Mesendoderm (in vitro differentiated cells): ENCODE data around the gene NELL2.

Source experiments
- DNase-seq: peaks from one replicate; pipeline ENCODE4 v3.0.0; 2013
- H2AK5ac ChIP-seq: 2 replicates; pipeline ENCODE4 v1.6.1; 2013; ENCODE audit warnings: low read length, inconsistent platforms
- H2BK120ac ChIP-seq: 2 replicates; pipeline ENCODE4 v1.6.1; 2013; ENCODE audit warnings: low read depth, mild to moderate bottlenecking, low read length, moderate library complexity, mixed read lengths
- H2BK15ac ChIP-seq: replicated peaks from 2 replicates; pipeline ENCODE4 v1.6.1; 2013; ENCODE audit warnings: low read depth, mild to moderate bottlenecking, moderate library complexity
- H2BK5ac ChIP-seq: 2 replicates; pipeline ENCODE4 v1.6.1; 2013; ENCODE audit warnings: low read length, inconsistent platforms
- H3K18ac ChIP-seq: 2 replicates; pipeline ENCODE4 v1.6.1; 2013; ENCODE audit warnings: mild to moderate bottlenecking, low read length, mixed read lengths
- H3K23ac ChIP-seq: one replicate; pipeline ENCODE4 v1.6.1; 2013; ENCODE audit warnings: low read length
- H3K27ac ChIP-seq: 2 replicates; pipeline ENCODE4 v1.5.1; 2013; ENCODE audit warnings: low read depth, mild to moderate bottlenecking, inconsistent platforms, low read length, moderate library complexity
- H3K27me3 ChIP-seq: 2 replicates; pipeline ENCODE4 v1.6.1; 2013; ENCODE audit warnings: low read length, control low read depth, mild to moderate bottlenecking, inconsistent platforms; ENCODE audit not compliant: insufficient read depth, poor library complexity
- H3K36me3 ChIP-seq: 2 replicates; pipeline ENCODE4 v1.6.1; 2013; ENCODE audit warnings: low read length, inconsistent platforms; ENCODE audit not compliant: control insufficient read depth, insufficient read depth
- H3K4ac ChIP-seq: one replicate; pipeline ENCODE4 v1.6.1; 2013; ENCODE audit warnings: low read depth, mild to moderate bottlenecking, low read length, moderate library complexity
- H3K4me1 ChIP-seq: 2 replicates; pipeline ENCODE4 v1.6.1; 2013; ENCODE audit warnings: low read depth, low read length, inconsistent platforms; ENCODE audit not compliant: control insufficient read depth
- H3K4me2 ChIP-seq: 2 replicates; pipeline ENCODE4 v1.6.1; 2013; ENCODE audit warnings: low read length
- H3K4me3 ChIP-seq: 2 replicates; pipeline ENCODE4 v1.5.1; 2013; ENCODE audit warnings: mild to moderate bottlenecking, low read length
- H3K56ac ChIP-seq: one replicate; pipeline ENCODE4 v1.6.1; 2013; ENCODE audit warnings: low read length
- H3K79me1 ChIP-seq: 2 replicates; pipeline ENCODE4 v1.6.1; 2013; ENCODE audit warnings: low read length, inconsistent platforms
- H3K79me2 ChIP-seq: 2 replicates; pipeline ENCODE4 v1.6.1; 2013; ENCODE audit warnings: mild to moderate bottlenecking, low read length; ENCODE audit not compliant: control insufficient read depth, insufficient read depth
- H3K9ac ChIP-seq: 2 replicates; pipeline ENCODE4 v1.6.1; 2013; ENCODE audit warnings: low read length, inconsistent platforms
- H4K5ac ChIP-seq: one replicate; pipeline ENCODE4 v1.6.1; 2013; ENCODE audit warnings: low read length
- H4K8ac ChIP-seq: one replicate; pipeline ENCODE4 v1.6.1; 2013; ENCODE audit warnings: low read depth, mild to moderate bottlenecking, control low read depth, low read length, moderate library complexity
- WGBS: extraction: QIAGEN DNeasy Blood & Tissue Kit; methylation state at CpG from one replicate; pipeline ENCODE4 v1.1.7; 2013; ENCODE audit warnings: low lambda C conversion rate, missing lambda C conversion rate; ENCODE audit not compliant: insufficient coverage; ENCODE audit errors: extremely low coverage; 5-methylcytosine and 5-hydroxymethylcytosine counted together

Gene NELL2

DNA sequence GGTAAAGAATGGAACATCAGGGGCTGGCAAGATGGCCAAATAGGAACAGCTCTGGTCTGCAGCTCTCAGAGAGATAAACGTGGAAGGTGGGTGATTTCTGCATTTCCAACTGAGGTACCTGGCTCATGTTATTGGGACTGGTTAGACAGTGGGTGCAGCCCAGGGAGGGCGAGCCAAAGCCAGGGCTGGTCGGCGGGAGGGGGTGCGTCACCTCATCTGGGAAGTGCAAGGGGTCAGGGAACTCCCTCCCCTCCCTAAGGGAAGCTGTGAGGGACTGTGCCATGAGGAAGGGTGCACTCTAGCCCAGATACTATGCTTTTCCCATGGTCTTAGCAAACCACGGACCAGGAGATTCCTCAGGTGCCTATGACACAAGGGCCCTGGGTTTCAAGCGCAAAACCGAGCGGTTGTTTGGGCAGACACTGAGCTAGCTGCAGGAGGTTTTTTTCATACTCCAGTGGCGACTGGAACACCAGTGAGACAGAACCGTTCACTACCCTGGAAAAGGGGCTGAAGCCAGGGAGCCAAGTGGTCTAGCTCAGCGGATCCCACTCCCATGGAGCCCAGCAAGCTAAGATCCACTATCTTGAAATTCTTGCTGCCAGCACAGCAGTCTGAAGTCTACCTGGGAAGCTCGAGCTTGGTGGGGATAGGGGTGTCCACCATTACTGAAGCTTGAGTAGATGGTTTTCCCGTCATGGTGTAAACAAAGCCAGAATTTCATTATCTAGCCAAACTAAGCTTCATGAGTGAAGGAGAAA is 317.6 kb downstream of the NELL2 start:
- H2BK5ac ChIP-seq, result no peak overlapping the region
- no peak overlapping the region for H3K4me3 ChIP-seq
- no peaks in the 10 kb centered on the region for H3K27me3 ChIP-seq
- DNase-seq, result no peak
- H3K4ac ChIP-seq, result no peak overlapping the region
- H3K9ac ChIP-seq, result no peak overlapping the region
- H3K56ac ChIP-seq, result no peak overlapping the region
- no peak overlapping the region for H3K4me2 ChIP-seq
- no peak overlapping the region for H4K8ac ChIP-seq
- H2BK15ac ChIP-seq, result no peak overlapping the region
- H3K79me1 ChIP-seq, result no peaks in the 10 kb centered on the region
- no CpG with 5 or more reads among the region's 14 CpGs for WGBS
- no peaks in the 10 kb centered on the region for H3K36me3 ChIP-seq
- no peak overlapping the region for H3K23ac ChIP-seq
- H2BK120ac ChIP-seq, result no peak overlapping the region
- no peak overlapping the region for H3K27ac ChIP-seq
- H3K79me2 ChIP-seq, result no peaks in the 10 kb centered on the region
- H3K18ac ChIP-seq, result no peak overlapping the region
- H3K4me1 ChIP-seq, result no peaks in the 10 kb centered on the region
- no peak overlapping the region for H2AK5ac ChIP-seq
- no peak overlapping the region for H4K5ac ChIP-seq

DNA sequence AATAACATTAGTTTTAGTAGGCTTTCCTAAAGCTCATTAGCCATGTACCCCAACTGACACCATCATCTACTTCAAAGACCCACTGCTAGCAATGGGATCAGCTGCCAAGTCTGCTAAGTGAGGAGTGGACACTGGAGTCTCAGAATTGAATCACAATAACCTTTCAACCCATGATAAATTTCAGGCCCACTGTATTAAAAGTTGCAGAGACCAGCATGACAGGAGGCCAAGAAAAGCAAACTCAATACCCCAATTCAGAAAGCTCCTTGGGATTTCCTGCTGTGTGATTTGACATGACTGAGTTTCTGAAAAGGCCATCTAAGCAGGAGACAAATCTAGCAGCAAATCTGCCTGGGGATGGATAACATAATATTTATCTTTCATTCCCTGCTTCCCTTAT is 320.7 kb downstream of the NELL2 start:
- no peak overlapping the region for H3K4me3 ChIP-seq
- no peak overlapping the region for H3K9ac ChIP-seq
- H3K27ac ChIP-seq, result no peak overlapping the region
- no peak overlapping the region for H3K18ac ChIP-seq
- H4K8ac ChIP-seq, result no peak overlapping the region
- H3K4me1 ChIP-seq, result no peaks in the 10 kb centered on the region
- no peak overlapping the region for H2BK15ac ChIP-seq
- H3K4ac ChIP-seq, result no peak overlapping the region
- no peak overlapping the region for H4K5ac ChIP-seq
- DNase-seq, result no peak
- H3K79me2 ChIP-seq, result no peaks in the 10 kb centered on the region
- no peaks in the 10 kb centered on the region for H3K79me1 ChIP-seq
- no peak overlapping the region for H3K23ac ChIP-seq
- H2BK5ac ChIP-seq, result no peak overlapping the region
- H3K56ac ChIP-seq, result no peak overlapping the region
- no peak overlapping the region for H2AK5ac ChIP-seq
- no peaks in the 10 kb centered on the region for H3K27me3 ChIP-seq
- no peak overlapping the region for H2BK120ac ChIP-seq
- no peak overlapping the region for H3K4me2 ChIP-seq
- H3K36me3 ChIP-seq, result no peaks in the 10 kb centered on the region

DNA sequence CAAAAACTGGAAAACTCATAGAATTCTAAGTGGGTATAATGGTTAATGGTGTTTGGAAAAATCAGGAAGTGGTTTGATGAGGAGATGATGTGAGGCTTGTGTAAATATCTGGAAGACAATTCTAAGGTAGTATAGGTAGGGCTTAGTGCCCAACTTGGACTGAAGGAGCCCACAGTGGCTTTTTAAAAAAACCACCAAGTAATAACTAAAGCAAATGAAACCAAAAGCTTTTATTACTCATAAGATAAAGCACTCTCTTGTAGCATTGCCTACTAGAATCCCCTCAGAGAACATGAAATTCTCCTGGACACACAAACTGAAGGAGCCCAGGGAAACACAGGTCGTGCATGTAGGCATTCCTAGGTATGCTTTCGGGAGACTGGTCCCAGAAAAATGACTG is 324.5 kb downstream of the NELL2 start:
- H3K36me3 ChIP-seq, result no peaks in the 10 kb centered on the region
- H3K18ac ChIP-seq, result no peak overlapping the region
- no peak overlapping the region for H3K4me2 ChIP-seq
- no peaks in the 10 kb centered on the region for H3K79me1 ChIP-seq
- no peaks in the 10 kb centered on the region for H3K79me2 ChIP-seq
- no peaks in the 10 kb centered on the region for H3K4me1 ChIP-seq
- H3K27me3 ChIP-seq, result no peaks in the 10 kb centered on the region
- no peak overlapping the region for H3K4me3 ChIP-seq
- no peak overlapping the region for H2BK5ac ChIP-seq
- no peak overlapping the region for H3K56ac ChIP-seq
- no CpG with 5 or more reads among the region's 2 CpGs for WGBS
- H3K27ac ChIP-seq, result no peak overlapping the region
- H2BK15ac ChIP-seq, result no peak overlapping the region
- H4K8ac ChIP-seq, result no peak overlapping the region
- no peak overlapping the region for H4K5ac ChIP-seq
- H3K23ac ChIP-seq, result no peak overlapping the region
- no peak overlapping the region for H3K4ac ChIP-seq
- no peak overlapping the region for H2BK120ac ChIP-seq
- DNase-seq, result no peak
- no peak overlapping the region for H3K9ac ChIP-seq
- H2AK5ac ChIP-seq, result no peak overlapping the region

DNA sequence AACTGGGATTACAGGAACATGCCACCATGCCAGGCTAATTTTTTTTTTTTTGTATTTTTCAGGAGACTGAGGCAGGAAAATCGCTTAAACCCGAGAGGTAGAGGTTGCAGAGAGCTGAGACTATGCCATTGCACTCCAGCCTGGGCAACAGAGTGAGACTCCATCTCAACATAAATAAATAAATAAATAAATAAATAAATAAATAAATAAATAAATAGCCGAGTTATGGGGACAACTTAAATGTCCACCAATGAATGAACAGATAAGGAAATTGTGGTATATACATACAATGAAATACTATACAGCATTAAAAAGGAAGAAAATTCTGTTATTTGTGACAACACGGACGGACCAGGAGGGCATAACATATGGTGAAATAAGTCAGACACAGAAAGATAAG is 325.7 kb downstream of the NELL2 start:
- Histone ChIP-seq H3K4me1 (no peaks in the 10 kb centered on the region), H3K56ac (no peak overlapping the region), H3K36me3 (no peaks in the 10 kb centered on the region), H3K4me2 (no peak overlapping the region), H3K79me1 (no peaks in the 10 kb centered on the region), H3K27me3 (no peaks in the 10 kb centered on the region), H2AK5ac (no peak overlapping the region), H3K27ac (no peak overlapping the region), H3K9ac (no peak overlapping the region), H4K8ac (no peak overlapping the region), H3K23ac (no peak overlapping the region), H3K4me3 (no peak overlapping the region), H3K18ac (no peak overlapping the region), H3K79me2 (no peaks in the 10 kb centered on the region), H2BK5ac (no peak overlapping the region), H2BK15ac (no peak overlapping the region), H2BK120ac (no peak overlapping the region), H4K5ac (no peak overlapping the region), H3K4ac (no peak overlapping the region)
- DNase-seq, result no peak
- no CpG with 5 or more reads among the region's 5 CpGs for WGBS

DNA sequence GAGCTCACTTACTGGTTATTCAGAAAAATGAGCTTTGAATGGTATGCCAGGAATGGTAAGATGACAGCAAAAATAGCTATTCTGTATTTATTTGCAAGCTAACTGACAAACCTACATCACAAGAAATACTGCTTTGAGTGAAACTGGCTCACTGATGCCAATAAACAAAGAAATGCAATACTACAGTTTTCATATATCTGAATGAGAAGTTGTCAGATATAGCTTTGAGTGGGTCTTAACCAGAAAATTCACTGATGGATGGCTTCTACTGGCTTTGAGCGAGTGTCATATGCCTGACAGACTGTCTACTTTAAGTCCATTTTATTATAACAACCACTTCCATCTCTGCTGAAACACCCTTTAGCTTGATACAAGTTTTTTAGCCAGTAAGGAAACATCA is 330.1 kb downstream of the NELL2 start:
- Histone ChIP-seq H3K56ac (no peak overlapping the region), H4K5ac (no peak overlapping the region), H3K18ac (no peak overlapping the region), H3K27ac (no peak overlapping the region), H3K4me1 (no peaks in the 10 kb centered on the region), H3K4me2 (no peak overlapping the region), H3K36me3 (no peaks in the 10 kb centered on the region), H3K79me1 (no peaks in the 10 kb centered on the region), H3K4me3 (no peak overlapping the region), H2BK120ac (no peak overlapping the region), H2BK5ac (no peak overlapping the region), H3K23ac (no peak overlapping the region), H2AK5ac (no peak overlapping the region), H3K9ac (no peak overlapping the region), H3K4ac (no peak overlapping the region), H3K27me3 (no peaks in the 10 kb centered on the region), H3K79me2 (no peaks in the 10 kb centered on the region), H2BK15ac (no peak overlapping the region), H4K8ac (no peak overlapping the region)
- DNase-seq, result no peak
- whole genome bisulfite sequencing, result no CpG with 5 or more reads among the region's 1 CpG

DNA sequence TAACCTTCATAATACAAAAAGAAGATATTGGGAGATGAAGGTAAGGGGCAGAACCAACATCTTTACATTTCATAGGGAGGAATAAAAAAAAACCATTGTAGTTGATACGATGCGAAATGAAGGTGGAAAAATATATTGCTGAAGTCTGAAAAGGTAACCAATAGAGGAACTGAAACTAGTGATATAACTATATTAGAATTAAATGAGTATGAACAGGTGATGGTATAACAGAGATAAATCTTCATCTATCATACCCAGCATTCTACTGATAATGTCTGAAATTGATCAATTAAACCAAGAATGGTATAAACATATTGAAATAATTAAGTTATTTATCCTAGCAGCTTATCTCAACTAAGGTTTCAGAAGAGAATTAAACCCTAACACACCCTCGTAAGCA is 332.1 kb downstream of the NELL2 start:
- Histone ChIP-seq H3K79me1 (no peaks in the 10 kb centered on the region), H3K27ac (no peak overlapping the region), H3K27me3 (no peaks in the 10 kb centered on the region), H3K4me2 (no peak overlapping the region), H3K9ac (no peak overlapping the region), H3K23ac (no peak overlapping the region), H3K56ac (no peak overlapping the region), H4K8ac (no peak overlapping the region), H3K36me3 (no peaks in the 10 kb centered on the region), H2BK120ac (no peak overlapping the region), H3K4me1 (no peaks in the 10 kb centered on the region), H2AK5ac (no peak overlapping the region), H3K79me2 (no peaks in the 10 kb centered on the region), H4K5ac (no peak overlapping the region), H2BK5ac (no peak overlapping the region), H3K4ac (no peak overlapping the region), H3K4me3 (no peak overlapping the region), H3K18ac (no peak overlapping the region), H2BK15ac (no peak overlapping the region)
- DNase-seq, result no peak
- 100% methylated on average over 2 of the region's 3 CpGs for whole genome bisulfite sequencing
